Lung (tissue), 12 donors: Measurements from ENCODE around the gene MUC2. TPM values are rescaled to one million over a fixed set of nuclear protein-coding genes. Genes with fewer than 3 reads are reported as not detected.

Source experiments
- ATAC-seq: fragments of 200-7000 bp; cut with Tn5 transposase; one replicate; pipeline ENCODE4 v1.9.1; 2020; ENCODE audit warnings: moderate number of reproducible peaks; ENCODE audit not compliant: insufficient read depth, low FRiP score
- DNase-seq, 3 donors: peaks; one replicate each; pipeline ENCODE4 v3.0.0-alpha.2; 2013 to 2017
- H3K27ac ChIP-seq, 2 donors: one replicate each; pipeline ENCODE4 v1.5.1; 2013; ENCODE audit warnings: mild to moderate bottlenecking in 2 of 2, moderate library complexity in 2 of 2, control low read depth in 1 of 2, inconsistent platforms in 1 of 2, low read depth in 1 of 2, low read length in 1 of 2
- H3K27me3 ChIP-seq, 3 donors: one replicate each; pipeline ENCODE4 v1.5.1; 2013; ENCODE audit warnings: low read length in 2 of 3; ENCODE audit not compliant: control insufficient read depth in 3 of 3, insufficient read depth in 3 of 3
- H3K36me3 ChIP-seq, 4 donors: one replicate each; pipeline ENCODE4 v1.5.1; 2013; ENCODE audit warnings: low read length in 4 of 4, mild to moderate bottlenecking in 1 of 4, moderate library complexity in 1 of 4; ENCODE audit not compliant: control insufficient read depth in 4 of 4, insufficient read depth in 4 of 4
- H3K4me1 ChIP-seq, 5 donors: one replicate each; pipeline ENCODE4 v1.5.1; 2013; ENCODE audit warnings: low read length in 5 of 5, mild to moderate bottlenecking in 2 of 5, moderate library complexity in 1 of 5; ENCODE audit not compliant: control insufficient read depth in 5 of 5, insufficient read depth in 5 of 5
- H3K4me3 ChIP-seq: one replicate; pipeline ENCODE4 v1.5.1; 2013; ENCODE audit warnings: mild to moderate bottlenecking, control low read depth, moderate library complexity
- H3K9ac ChIP-seq, 2 donors: one replicate each; pipeline ENCODE4 v1.5.1; 2013; ENCODE audit warnings: low read length in 2 of 2, control low read depth in 1 of 2; ENCODE audit not compliant: insufficient read depth in 1 of 2
- H3K9me3 ChIP-seq, 4 donors: one replicate each; pipeline ENCODE4 v1.5.1; 2013; ENCODE audit warnings: low read length in 3 of 4, mild to moderate bottlenecking in 1 of 4, moderate library complexity in 1 of 4; ENCODE audit not compliant: control insufficient read depth in 4 of 4, insufficient read depth in 3 of 4
- WGBS, 2 donors: extraction: QIAGEN DNeasy Blood & Tissue Kit; methylation state at CpG; one replicate each; pipeline ENCODE4 v1.1.7; 2013; 5-methylcytosine and 5-hydroxymethylcytosine counted together
- polyA plus RNA-seq, 2 donors: library from polyadenylated mRNA; stranded (reverse); fragments of 200-250 nt; gene quantifications; one replicate each; pipeline ENCODE4 v1.2.1, GENCODE V29; 2013
- total RNA-seq, 2 donors: library from RNA; depleted of rRNA in 1 of 2; stranded (reverse); fragments of >200 nt in 1 of 2; gene quantifications; one replicate each; pipeline ENCODE4 v1.2.1, GENCODE V29; 2014 to 2021
- TF ChIP-seq, protein P1 (sequence below): IDR thresholded peaks from 2 replicates; pipeline ENCODE4 v1.5.1; 2012; ENCODE audit warnings: mild to moderate bottlenecking; ENCODE audit errors: control extremely low read depth, extremely low read depth
- donor health status: control.
- donor health status: control.
- donor health status: Bipolar disorder and iron deficiency.
- donor health status: healthy.
- donor health status: DM: yes; HTN: yes; CAD: no.

MUC2 gene
- total and polyA plus RNA-seq, 4 donors: 0.03 to 0.43 (median 0.30) TPM

DNA sequence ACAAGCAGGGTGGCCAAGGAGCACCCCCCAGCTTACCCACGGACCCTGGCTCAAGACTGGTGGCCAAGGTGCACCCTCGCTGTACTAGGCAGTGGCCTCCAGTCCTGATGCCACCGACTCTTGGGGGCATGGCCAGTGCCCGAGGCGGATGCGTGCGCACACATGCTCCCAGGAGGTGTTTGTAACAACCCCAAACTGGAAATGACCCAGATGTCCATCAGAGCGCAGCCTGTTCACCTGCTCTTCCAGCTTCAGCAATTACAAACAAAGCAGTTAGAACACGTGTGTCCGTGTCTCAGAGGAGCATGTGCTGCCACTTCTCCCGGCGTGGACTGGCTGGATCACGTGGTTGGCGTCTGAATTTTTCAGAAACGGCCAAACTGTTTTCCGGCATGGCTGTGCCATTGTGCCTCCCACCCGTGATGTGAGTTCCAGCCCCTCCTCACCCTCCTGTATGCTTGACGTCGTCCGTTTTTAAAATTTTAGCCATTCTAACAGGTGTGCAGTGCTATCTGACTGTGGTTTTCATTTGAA is 31.0 kb upstream of the MUC2 start:
- WGBS, 2 donors: 90 to 94% methylated on average over 20 of the region's 20 CpGs
- ATAC-seq (no peak), DNase-seq (no peak)
- TF ChIP-seq, protein P1, sequence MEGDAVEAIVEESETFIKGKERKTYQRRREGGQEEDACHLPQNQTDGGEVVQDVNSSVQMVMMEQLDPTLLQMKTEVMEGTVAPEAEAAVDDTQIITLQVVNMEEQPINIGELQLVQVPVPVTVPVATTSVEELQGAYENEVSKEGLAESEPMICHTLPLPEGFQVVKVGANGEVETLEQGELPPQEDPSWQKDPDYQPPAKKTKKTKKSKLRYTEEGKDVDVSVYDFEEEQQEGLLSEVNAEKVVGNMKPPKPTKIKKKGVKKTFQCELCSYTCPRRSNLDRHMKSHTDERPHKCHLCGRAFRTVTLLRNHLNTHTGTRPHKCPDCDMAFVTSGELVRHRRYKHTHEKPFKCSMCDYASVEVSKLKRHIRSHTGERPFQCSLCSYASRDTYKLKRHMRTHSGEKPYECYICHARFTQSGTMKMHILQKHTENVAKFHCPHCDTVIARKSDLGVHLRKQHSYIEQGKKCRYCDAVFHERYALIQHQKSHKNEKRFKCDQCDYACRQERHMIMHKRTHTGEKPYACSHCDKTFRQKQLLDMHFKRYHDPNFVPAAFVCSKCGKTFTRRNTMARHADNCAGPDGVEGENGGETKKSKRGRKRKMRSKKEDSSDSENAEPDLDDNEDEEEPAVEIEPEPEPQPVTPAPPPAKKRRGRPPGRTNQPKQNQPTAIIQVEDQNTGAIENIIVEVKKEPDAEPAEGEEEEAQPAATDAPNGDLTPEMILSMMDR: no peak
- H3K9me3 ChIP-seq: no peaks in the 10 kb centered on the region
- peaks cover 0 to 13% (median 1%) of the 10 kb centered on the region in 5 donors for H3K4me1 ChIP-seq
- no peak overlapping the region for H3K9ac ChIP-seq
- H3K4me3 ChIP-seq: no peak overlapping the region
- no peak overlapping the region for H3K27ac ChIP-seq
- no peaks in the 10 kb centered on the region for H3K36me3 ChIP-seq
- no peaks in the 10 kb centered on the region for H3K27me3 ChIP-seq

DNA sequence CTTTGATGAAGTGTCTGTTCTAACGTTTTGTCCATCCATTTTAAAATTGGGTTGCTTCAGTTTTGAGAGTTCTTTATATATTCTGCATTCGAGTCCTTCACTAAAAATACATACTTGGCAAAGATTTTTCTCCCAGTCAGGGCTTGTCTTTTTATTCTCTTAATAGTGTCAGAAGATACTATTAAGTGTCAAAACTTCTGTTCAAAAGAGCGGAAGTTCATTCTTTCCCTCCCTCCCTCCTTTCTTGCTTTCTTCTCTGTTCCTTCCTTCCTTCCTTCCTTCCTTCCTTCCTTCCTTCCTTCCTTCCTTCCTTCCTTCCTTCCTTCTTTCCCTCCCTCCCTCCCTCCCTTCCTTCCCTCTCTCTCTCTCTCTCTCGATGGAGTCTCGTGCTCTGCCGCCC is 30.5 kb upstream of the MUC2 start:
- Histone ChIP-seq H3K9me3 (no peaks in the 10 kb centered on the region), H3K4me3 (no peak overlapping the region), H3K27me3 (no peaks in the 10 kb centered on the region), H3K4me1 (peaks cover 0 to 13% (median 1%) of the 10 kb centered on the region in 5 donors), H3K36me3 (no peaks in the 10 kb centered on the region), H3K9ac (no peak overlapping the region), H3K27ac (no peak overlapping the region)
- DNase-seq (no peak), ATAC-seq (no peak)
- WGBS, 2 donors: 64 to 80% methylated on average over 3 to 6 of the region's 6 CpGs
- TF ChIP-seq, protein P1: no peak

DNA sequence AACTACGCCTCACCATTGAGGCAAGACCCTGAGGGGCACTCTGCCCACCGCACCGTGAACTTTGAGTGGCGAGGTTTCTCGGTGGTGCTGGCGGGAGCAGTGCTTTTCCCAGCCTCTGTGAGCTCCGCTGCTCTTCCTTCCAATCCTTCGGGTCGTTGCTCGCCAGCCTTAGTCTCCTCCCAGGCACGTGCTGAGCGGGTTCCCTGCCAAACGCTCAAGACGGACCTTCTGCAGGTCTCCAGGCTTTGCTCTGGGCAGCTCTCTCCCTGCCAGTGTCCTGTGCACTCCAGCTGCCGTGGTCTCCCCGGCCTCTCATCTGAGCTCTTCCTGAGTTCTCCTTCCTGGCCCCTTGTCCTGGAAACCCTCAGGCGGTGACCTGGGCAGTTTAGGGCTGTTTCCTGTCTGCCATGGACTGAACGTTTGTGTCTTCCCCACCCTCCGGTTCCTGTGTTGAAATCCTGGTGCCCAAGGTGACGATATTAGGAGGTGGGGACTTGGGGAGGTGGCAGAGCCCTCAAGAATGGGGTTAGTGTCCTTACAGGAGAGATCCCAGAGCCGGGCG is 27.0 kb upstream of the MUC2 start:
- no peak overlapping the region for H3K27ac ChIP-seq
- no peaks in the 10 kb centered on the region for H3K36me3 ChIP-seq
- H3K4me1 ChIP-seq: no peaks in the 10 kb centered on the region
- no peak for DNase-seq
- H3K4me3 ChIP-seq: no peak overlapping the region
- no peak overlapping the region for H3K9ac ChIP-seq
- TF ChIP-seq, protein P1: no peak
- H3K27me3 ChIP-seq: no peaks in the 10 kb centered on the region
- ATAC-seq: no peak
- WGBS, 2 donors: 53% methylated on average over 22 of the region's 22 CpGs
- no peaks in the 10 kb centered on the region for H3K9me3 ChIP-seq
